HEK293 (cell line): ENCODE results near the gene CANT1.
"Not testable (repeated sequence)": the region's sequence is repeated elsewhere in the genome, so short reads cannot be mapped to it uniquely, and the experiment has no call there.

Source experiments
- CTCF ChIA-PET: fragments of 350-600 bp; formaldehyde crosslinking; extraction: SDS; loops from one replicate; lab custom pipeline; 2021; ENCODE audit warnings: antibody characterized with exemption; lab: Yijun Ruan, JAX
- POLR2A ChIA-PET: fragments of 300-600 bp; formaldehyde crosslinking; extraction: SDS; loops from one replicate; lab custom pipeline; 2020; ENCODE audit warnings: antibody characterized with exemption, inconsistent platforms; lab: Yijun Ruan, JAX
- H3K27ac ChIP-seq: fragments of 200-500 bp; sonication (Bioruptor generic); 2 replicates; pipeline ENCODE4 v1.5.1; 2014; ENCODE audit warnings: low read depth, low read length, control low read depth, inconsistent platforms; ENCODE audit errors: extremely low read depth
- H3K36me3 ChIP-seq, 2 experiments: fragments of 200-500 bp in 1 of 2; sonication (Bioruptor generic) in 1 of 2; 1 replicate in 1 of 2; 2 replicates in 1 of 2; pipeline ENCODE4 v1.5.1; 2014 to 2017; ENCODE audit warnings: inconsistent platforms in 2 of 2, low read length in 2 of 2; ENCODE audit not compliant: control insufficient read depth in 2 of 2, insufficient read depth in 1 of 2
- H3K4me1 ChIP-seq: fragments of 200-500 bp; sonication (Bioruptor generic); 2 replicates; pipeline ENCODE4 v1.5.1; 2014; ENCODE audit warnings: mild to moderate bottlenecking, low read length, inconsistent platforms; ENCODE audit not compliant: control insufficient read depth, insufficient read depth
- H3K4me3 ChIP-seq: 2 replicates; pipeline ENCODE4 v1.5.1; 2011; ENCODE audit warnings: low read depth, mild to moderate bottlenecking, control low read depth, low read length, moderate library complexity
- H3K9me3 ChIP-seq: fragments of 200-500 bp; sonication (Bioruptor generic); 2 replicates; pipeline ENCODE4 v1.5.1; 2014; ENCODE audit warnings: low read depth, low read length, inconsistent platforms; ENCODE audit not compliant: control insufficient read depth, insufficient read depth
- ELK4 ChIP-seq: IDR thresholded peaks from 2 replicates; pipeline ENCODE4 v1.6.1; 2011; ENCODE audit warnings: mild to moderate bottlenecking, low read depth, low read length, borderline replicate concordance
- HOXA7 ChIP-seq: sonication (generic); formaldehyde crosslinking; IDR thresholded peaks from 2 replicates; pipeline ENCODE4 v1.8.1; 2022; ENCODE audit warnings: missing genetic modification reagents, borderline replicate concordance
- IKZF3 ChIP-seq: fragments of 450-650 bp; IDR thresholded peaks from 2 replicates; pipeline ENCODE4 v1.5.0; 2018; ENCODE audit warnings: missing biosample characterization, mild to moderate bottlenecking, missing genetic modification characterization, moderate library complexity
- PRDM1 ChIP-seq: fragments of 450-650 bp; formaldehyde crosslinking; IDR thresholded peaks from 2 replicates; pipeline ENCODE4; 2016; ENCODE audit warnings: missing biosample characterization, missing genetic modification characterization
- PRDM6 ChIP-seq: fragments of 450-650 bp; formaldehyde crosslinking; IDR thresholded peaks from 2 replicates; pipeline ENCODE4 v1.5.1; 2017; ENCODE audit warnings: missing biosample characterization, missing genetic modification characterization
- TSHZ1 ChIP-seq: fragments of 450-650 bp; formaldehyde crosslinking; IDR thresholded peaks from 2 replicates; pipeline ENCODE4 v1.5.1; 2016; ENCODE audit warnings: missing biosample characterization, missing genetic modification characterization, borderline replicate concordance
- YY1 ChIP-seq: fragments of 450-650 bp; formaldehyde crosslinking; IDR thresholded peaks from 2 replicates; pipeline ENCODE4 v1.5.1; 2018; ENCODE audit warnings: missing biosample characterization, missing genetic modification characterization
- ZBTB48 ChIP-seq: fragments of 450-650 bp; formaldehyde crosslinking; IDR thresholded peaks from 2 replicates; pipeline ENCODE4 v1.5.1; 2016; ENCODE audit warnings: missing biosample characterization, missing genetic modification characterization
- ZIC2 ChIP-seq: fragments of 450-650 bp; formaldehyde crosslinking; IDR thresholded peaks from 2 replicates; pipeline ENCODE4 v1.5.1; 2016; ENCODE audit warnings: missing biosample characterization, missing genetic modification characterization
- ZNF121 ChIP-seq: fragments of 450-650 bp; formaldehyde crosslinking; IDR thresholded peaks from 2 replicates; pipeline ENCODE4 v1.5.1; 2016; ENCODE audit warnings: missing biosample characterization, missing genetic modification characterization
- ZNF24 ChIP-seq: fragments of 450-650 bp; formaldehyde crosslinking; IDR thresholded peaks from 2 replicates; pipeline ENCODE4 v1.5.1; 2016; ENCODE audit warnings: missing biosample characterization, missing genetic modification characterization
- ZNF514 ChIP-seq: fragments of 450-650 bp; formaldehyde crosslinking; IDR thresholded peaks from 2 replicates; pipeline ENCODE4 v1.5.1; 2016; ENCODE audit warnings: missing biosample characterization, missing genetic modification characterization
- ZNF610 ChIP-seq: fragments of 450-650 bp; formaldehyde crosslinking; IDR thresholded peaks from 2 replicates; pipeline ENCODE4 v1.5.1; 2016; ENCODE audit warnings: missing biosample characterization, missing genetic modification characterization, borderline replicate concordance
- ZNF768 ChIP-seq: fragments of 450-650 bp; formaldehyde crosslinking; IDR thresholded peaks from 2 replicates; pipeline ENCODE4 v1.5.1; 2018; ENCODE audit warnings: missing biosample characterization, mild to moderate bottlenecking, missing genetic modification characterization
- ZNF843 ChIP-seq: fragments of 450-650 bp; formaldehyde crosslinking; IDR thresholded peaks from 2 replicates; pipeline ENCODE4 v1.5.1; 2016; ENCODE audit warnings: missing biosample characterization, missing genetic modification characterization
- ZXDB ChIP-seq: fragments of 450-650 bp; formaldehyde crosslinking; IDR thresholded peaks from 2 replicates; pipeline ENCODE4 v1.5.1; 2016; ENCODE audit warnings: missing biosample characterization, missing genetic modification characterization
- TF ChIP-seq, protein P1 (sequence below): fragments of 450-650 bp; formaldehyde crosslinking; IDR thresholded peaks from 2 replicates; pipeline ENCODE4 v1.5.1; 2016; ENCODE audit warnings: missing biosample characterization, missing genetic modification characterization
- TF ChIP-seq, protein P2 (sequence below): fragments of 450-650 bp; formaldehyde crosslinking; IDR thresholded peaks from 2 replicates; pipeline ENCODE4 v1.5.1; 2016; ENCODE audit warnings: missing biosample characterization, missing genetic modification characterization

The CANT1 gene

GRCh38 chr17:79021929-79022328, 12.4 kb upstream of the CANT1 start:
- H3K4me3 ChIP-seq, H3K27ac ChIP-seq, H3K9me3 ChIP-seq, H3K36me3 ChIP-seq, POLR2A ChIA-PET: not testable (repeated sequence)
- peaks cover 30% of the 10 kb centered on the region for H3K4me1 ChIP-seq
- CTCF ChIA-PET: interaction anchor here (0.6 to 11.1 kb wide), 11 partner anchors 8 to 948 kb away, joined by 3 to 122 read pairs (median 5); no protein-coding TSS in a partner anchor
- TF ChIP-seq ZNF121: peak; percentile 97

DNA sequence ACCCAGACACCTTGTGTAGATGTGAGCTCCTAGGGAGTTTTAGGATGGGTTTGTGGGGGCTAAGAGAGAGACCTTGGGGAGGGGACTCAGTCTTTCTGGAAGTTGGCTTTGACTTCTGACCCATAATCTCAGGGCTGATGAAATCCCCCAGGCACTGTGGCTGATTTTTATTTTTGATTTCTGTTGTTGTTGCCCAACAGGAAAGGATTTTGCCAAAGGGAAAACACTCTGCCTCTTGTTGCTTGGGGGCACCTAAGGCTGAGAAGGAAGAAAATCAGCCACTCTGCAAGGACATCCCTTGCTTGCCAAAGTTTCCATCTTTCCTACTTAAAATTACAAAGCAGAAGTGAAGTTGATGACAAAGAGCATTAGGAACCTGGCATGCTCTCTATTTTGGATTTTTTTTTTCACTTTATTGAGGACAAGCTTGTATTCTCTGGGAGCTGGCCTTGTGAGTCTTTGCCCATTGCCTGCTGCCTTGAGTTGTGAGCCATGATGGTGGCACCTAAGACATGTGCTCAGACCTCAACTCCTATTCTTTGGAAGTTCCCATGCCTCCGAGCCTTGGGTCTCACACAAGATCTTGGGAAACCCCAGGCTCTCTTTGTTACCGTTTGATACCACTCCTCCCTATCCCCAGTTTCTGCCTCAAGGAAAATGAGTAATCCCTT, 11.2 kb upstream of the CANT1 start:
- H3K27ac ChIP-seq: no peak overlapping the region
- H3K9me3 ChIP-seq: no peaks in the 10 kb centered on the region
- H3K4me3 ChIP-seq: no peak overlapping the region
- POLR2A ChIA-PET: interaction anchor here (1.6 kb wide), 1 partner anchor 11 kb away, joined by 4 read pairs; the partner anchor contains the start of gene CANT1
- H3K36me3 ChIP-seq: no peaks in the 10 kb centered on the region
- TF ChIP-seq ZBTB48: peak; percentile 11
- no peak for TF ChIP-seq YY1 (tag by site-specific recombination)
- CTCF ChIA-PET: interaction anchor here (0.6 to 11.1 kb wide), 20 partner anchors 8 to 594 kb away, joined by 3 to 122 read pairs (median 5); partner anchors contain the start of gene ENGASE
- H3K4me1 ChIP-seq: peaks cover 24% of the 10 kb centered on the region

- no peaks in the 10 kb centered on the region for H3K9me3 ChIP-seq
- POLR2A ChIA-PET: interaction anchor here (1.6 kb wide), 1 partner anchor 10 kb away, joined by 4 read pairs; the partner anchor contains the start of gene CANT1
- TF ChIP-seq PRDM1 (tag by site-specific recombination) (0 out of 2 replicates have a peak, but pooled peaks have one; percentile 16), HOXA7 (CRISPR knock-in tag) (no peak), IKZF3 (tag by site-specific recombination) (peak; percentile 76), ZNF610 (tag by site-specific recombination) (no peak), ZBTB48 (peak; percentile 78), PRDM6 (tag by site-specific recombination) (peak; percentile 93), TSHZ1 (no peak), ZNF768 (tag by site-specific recombination) (no peak), ZXDB (tag by site-specific recombination) (no peak), ELK4 (no peak), ZNF24 (peak; percentile 90), ZIC2 (tag by site-specific recombination) (peak; percentile 99), ZNF514 (tag by site-specific recombination) (no peak), ZNF843 (peak; percentile 47)
- TF ChIP-seq, protein P1, sequence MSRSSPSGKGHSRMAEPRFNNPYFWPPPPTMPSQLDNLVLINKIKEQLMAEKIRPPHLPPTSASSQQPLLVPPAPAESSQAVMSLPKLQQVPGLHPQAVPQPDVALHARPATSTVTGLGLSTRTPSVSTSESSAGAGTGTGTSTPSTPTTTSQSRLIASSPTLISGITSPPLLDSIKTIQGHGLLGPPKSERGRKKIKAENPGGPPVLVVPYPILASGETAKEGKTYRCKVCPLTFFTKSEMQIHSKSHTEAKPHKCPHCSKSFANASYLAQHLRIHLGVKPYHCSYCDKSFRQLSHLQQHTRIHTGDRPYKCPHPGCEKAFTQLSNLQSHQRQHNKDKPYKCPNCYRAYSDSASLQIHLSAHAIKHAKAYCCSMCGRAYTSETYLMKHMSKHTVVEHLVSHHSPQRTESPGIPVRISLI (tag by site-specific recombination): no peak
- TF ChIP-seq, protein P2, sequence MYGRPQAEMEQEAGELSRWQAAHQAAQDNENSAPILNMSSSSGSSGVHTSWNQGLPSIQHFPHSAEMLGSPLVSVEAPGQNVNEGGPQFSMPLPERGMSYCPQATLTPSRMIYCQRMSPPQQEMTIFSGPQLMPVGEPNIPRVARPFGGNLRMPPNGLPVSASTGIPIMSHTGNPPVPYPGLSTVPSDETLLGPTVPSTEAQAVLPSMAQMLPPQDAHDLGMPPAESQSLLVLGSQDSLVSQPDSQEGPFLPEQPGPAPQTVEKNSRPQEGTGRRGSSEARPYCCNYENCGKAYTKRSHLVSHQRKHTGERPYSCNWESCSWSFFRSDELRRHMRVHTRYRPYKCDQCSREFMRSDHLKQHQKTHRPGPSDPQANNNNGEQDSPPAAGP: peak; percentile 99
Measured at GRCh38 chr17:79019632-79020584, 10.3 kb upstream of the CANT1 start.

More at GRCh38 chr17:79019632-79020584, 10.3 kb upstream of the CANT1 start:
- Histone ChIP-seq H3K4me1 (peaks cover 21% of the 10 kb centered on the region), H3K27ac (peak overlapping the region; percentile 14; the same call in 1 of the 2 replicates), H3K36me3 (no peaks in the 10 kb centered on the region), H3K4me3 (no peak overlapping the region)
- CTCF ChIA-PET: interaction anchor here (0.6 to 11.1 kb wide), 18 partner anchors 8 to 799 kb away, joined by 3 to 122 read pairs (median 4); no protein-coding TSS in a partner anchor
